Right lobe of liver (tissue), 6 donors: Measurements from ENCODE around the gene ZNF618. TPM values are rescaled to one million over a fixed set of nuclear protein-coding genes. Genes with fewer than 3 reads are reported as not detected.

Experiments
- ATAC-seq, 4 donors: fragments of 200-7000 bp; cut with Tn5 transposase; one replicate each; pipeline ENCODE4 v1.9.1; 2020; ENCODE audit warnings: mild to moderate bottlenecking in 4 of 4, moderate library complexity in 4 of 4
- DNase-seq, 3 donors: peaks; one replicate each; pipeline ENCODE4 v3.0.0-alpha.2; 2020
- H3K27ac ChIP-seq, 3 donors: fragments of 200-600 bp; one replicate each; pipeline ENCODE4 v1.8.0; 2022
- H3K27me3 ChIP-seq, 2 donors: fragments of 200-600 bp; one replicate each; pipeline ENCODE4 v1.8.0; 2022
- H3K36me3 ChIP-seq, 4 donors: fragments of 200-600 bp; sonication (generic) in 1 of 4; one replicate each; pipeline versions ENCODE4 v1.5.1 to v1.8.0; 2017 to 2022; ENCODE audit warnings: control low read depth in 1 of 4
- H3K4me1 ChIP-seq, 4 donors: fragments of 200-600 bp; sonication (generic) in 1 of 4; one replicate each; pipeline versions ENCODE4 v1.5.1 to v1.8.0; 2017 to 2022; ENCODE audit warnings: control low read depth in 1 of 4
- H3K4me3 ChIP-seq, 3 donors: fragments of 200-600 bp; one replicate each; pipeline ENCODE4 v1.8.0; 2022
- H3K9me3 ChIP-seq, 4 donors: fragments of 200-600 bp; sonication (generic) in 1 of 4; one replicate each; pipeline versions ENCODE4 v1.5.1 to v1.8.0; 2017 to 2022; ENCODE audit warnings: control low read depth in 1 of 4
- CTCF ChIP-seq, 4 donors: fragments of 200-600 bp in 3 of 4; fragments of 450-650 bp in 1 of 4; IDR thresholded peaks; one replicate each; pipeline versions ENCODE4 v1.5.1 to v1.8.0; 2016 to 2022; ENCODE audit warnings: antibody characterized with exemption in 4 of 4, mild to moderate bottlenecking in 2 of 4
- POLR2A ChIP-seq: fragments of 450-650 bp; IDR thresholded peaks from one replicate; pipeline ENCODE4 v1.6.1; 2017; ENCODE audit warnings: antibody characterized with exemption, mild to moderate bottlenecking
- WGBS: methylation state at CpG from one replicate; pipeline ENCODE4 v1.1.6; 2018; ENCODE audit warnings: low coverage, low lambda C conversion rate; ENCODE audit not compliant: insufficient coverage; ENCODE audit errors: missing lambda C conversion rate; 5-methylcytosine and 5-hydroxymethylcytosine counted together
- intact Hi-C, 2 donors: fragments of 100-400 bp; cut with DNase I; formaldehyde crosslinking; loops; one replicate each; pipeline versions ENCODE4 v1.11.2 to v1.14.1; 2022
- total RNA-seq, 6 experiments: library from RNA; depleted of rRNA in 2 of 6; stranded (reverse); fragments of >200 nt in 2 of 6; fragmentation: NEBNext Ultra II Directional in 3 of 6; extraction: Animal tissue kit (Norgen Biotek cat#: 25700) in 3 of 6; gene quantifications; one replicate each; pipeline versions ENCODE4 v1.1.0 to v1.2.4, GENCODE V29; 2016 to 2023
- donor health status: DM: no; HTN: yes; CAD: no.
- donor health status: DM: no; HTN: no; CAD: no.
- donor health status: DM: no; HTN: no; CAD: no.
- donor health status: DM: no; HTN: yes; CAD: no.
- donor health status: DM: no; HTN: yes; CAD: no.

The ZNF618 gene
- total RNA-seq, 6 experiments from 2014 or later, result 2.9 to 7.9 (median 6.0) TPM

- H3K27me3 ChIP-seq, result no peaks in the 10 kb centered on the region
- H3K9me3 ChIP-seq, result no peaks in the 10 kb centered on the region
- no peak for DNase-seq
- intact Hi-C loops, result no loop called here
- WGBS, result 61% methylated on average over 3 of the region's 3 CpGs
- H3K27ac ChIP-seq, result no peak overlapping the region
- H3K36me3 ChIP-seq, result no peaks in the 10 kb centered on the region
- H3K4me1 ChIP-seq, result peaks cover 0 to 24% (median 6%) of the 10 kb centered on the region in 4 donors
- H3K4me3 ChIP-seq, result no peak overlapping the region
- TF ChIP-seq CTCF (IDR thresholded peaks at IDR 0.05) (no peak), POLR2A (no peak)
- no peak for ATAC-seq
Measured at GRCh38 chr9:113898151-113898550, 22.0 kb downstream of the ZNF618 start.

- no peak for TF ChIP-seq POLR2A
- TF ChIP-seq CTCF (IDR thresholded peaks at IDR 0.05), result no peak
- 100% methylated on average over 1 of the region's 4 CpGs for WGBS
- no peak for ATAC-seq
- no peak overlapping the region for H3K27ac ChIP-seq
- DNase-seq, result no peak
- intact Hi-C loops, result no loop called here
- H3K4me1 ChIP-seq, result peaks cover 0 to 19% (median 6%) of the 10 kb centered on the region in 4 donors
- no peaks in the 10 kb centered on the region for H3K36me3 ChIP-seq
- H3K4me3 ChIP-seq, result no peak overlapping the region
- no peaks in the 10 kb centered on the region for H3K9me3 ChIP-seq
- H3K27me3 ChIP-seq, result no peaks in the 10 kb centered on the region
Measured at GRCh38 chr9:113898596-113898995, 22.5 kb downstream of the ZNF618 start.

GRCh38 chr9:113899205-113899604, 23.1 kb downstream of the ZNF618 start:
- ATAC-seq, result no peak
- WGBS, result 97% methylated on average over 5 of the region's 6 CpGs

GRCh38 chr9:113901221-113901688, 25.1 kb downstream of the ZNF618 start:
- WGBS, result 81% methylated on average over 14 of the region's 17 CpGs
- H3K9me3 ChIP-seq, result no peaks in the 10 kb centered on the region
- TF ChIP-seq POLR2A (no peak), CTCF (IDR thresholded peaks at IDR 0.05) (no peak)
- H3K4me1 ChIP-seq, result no peaks in the 10 kb centered on the region
- no peak overlapping the region for H3K27ac ChIP-seq
- no peaks in the 10 kb centered on the region for H3K36me3 ChIP-seq
- intact Hi-C loops, result no loop called here
- H3K4me3 ChIP-seq, result no peak overlapping the region
- no peak for DNase-seq
- no peaks in the 10 kb centered on the region for H3K27me3 ChIP-seq
- ATAC-seq, result no peak

More at GRCh38 chr9:113899205-113899604, 23.1 kb downstream of the ZNF618 start:
- Histone ChIP-seq H3K4me3 (no peak overlapping the region), H3K4me1 (peaks cover 0 to 13% (median 6%) of the 10 kb centered on the region in 4 donors), H3K36me3 (no peaks in the 10 kb centered on the region), H3K27ac (no peak overlapping the region), H3K9me3 (no peaks in the 10 kb centered on the region), H3K27me3 (no peaks in the 10 kb centered on the region)
- no peak for DNase-seq
- intact Hi-C loops, result no loop called here
- TF ChIP-seq CTCF (IDR thresholded peaks at IDR 0.05) (no peak), POLR2A (no peak)
